Astrocyte of the spinal cord (primary cell): ENCODE measurements around the gene PYHIN1.

Experiments used
- DNase-seq: peaks from one replicate; pipeline ENCODE4 v3.0.0; 2011; ENCODE audit warnings: low read depth, low spot score
- H3K4me3 ChIP-seq: 2 replicates; pipeline ENCODE4 v1.5.1; 2011; ENCODE audit warnings: low read depth, mild to moderate bottlenecking, low read length, moderate library complexity
- in situ Hi-C: cut with HindIII; loops from 2 replicates; pipeline ENCODE4 v1.10.0; 2017; ENCODE audit warnings: low sequenced_read_pairs
- TF ChIP-seq, protein P1 (sequence below): IDR thresholded peaks from 2 replicates; pipeline ENCODE4 v1.5.1; 2012; ENCODE audit warnings: low read depth, mild to moderate bottlenecking, low read length, inconsistent platforms

The PYHIN1 gene

DNA sequence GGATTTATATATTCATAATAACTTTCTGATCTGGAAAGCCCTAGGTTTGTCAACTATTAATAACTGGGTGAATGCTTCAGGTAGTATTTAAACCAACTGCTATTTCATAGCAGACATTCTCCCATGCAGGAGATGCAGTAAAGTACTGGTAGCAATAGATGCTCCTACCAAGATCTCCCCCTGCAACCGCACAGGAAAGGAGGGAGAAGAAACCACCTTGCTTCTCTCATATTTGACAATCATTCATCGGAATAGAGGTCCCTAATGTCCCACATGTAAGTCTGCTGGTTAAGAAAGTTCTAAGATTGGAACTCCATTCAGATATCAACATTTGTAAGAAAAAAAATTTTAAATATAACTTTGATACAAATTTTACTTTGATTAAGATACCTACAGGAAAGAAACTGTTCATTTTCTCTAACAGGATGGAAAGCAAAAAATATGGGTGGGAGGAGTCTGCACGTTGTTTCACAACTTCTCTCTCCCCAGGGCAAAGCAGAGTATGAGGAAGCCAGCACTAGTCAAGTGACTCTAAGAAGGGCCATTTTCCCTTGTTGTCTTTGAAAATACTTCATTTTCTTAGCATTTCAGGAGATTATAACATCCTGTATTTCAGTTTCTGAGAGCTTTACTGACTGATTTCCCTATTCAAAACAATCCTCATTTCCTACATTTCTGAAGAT lies at the start of gene PYHIN1:
TSS of gene PYHIN1 (plus strand) at position 498 of the 683 bp plus-strand sequence. CDS start 5,359 bp downstream, outside the sequence.
- in situ Hi-C loops = no loop called here
- H3K4me3 ChIP-seq = no peak within 1 kb of the TSS
- TF ChIP-seq, protein P1, sequence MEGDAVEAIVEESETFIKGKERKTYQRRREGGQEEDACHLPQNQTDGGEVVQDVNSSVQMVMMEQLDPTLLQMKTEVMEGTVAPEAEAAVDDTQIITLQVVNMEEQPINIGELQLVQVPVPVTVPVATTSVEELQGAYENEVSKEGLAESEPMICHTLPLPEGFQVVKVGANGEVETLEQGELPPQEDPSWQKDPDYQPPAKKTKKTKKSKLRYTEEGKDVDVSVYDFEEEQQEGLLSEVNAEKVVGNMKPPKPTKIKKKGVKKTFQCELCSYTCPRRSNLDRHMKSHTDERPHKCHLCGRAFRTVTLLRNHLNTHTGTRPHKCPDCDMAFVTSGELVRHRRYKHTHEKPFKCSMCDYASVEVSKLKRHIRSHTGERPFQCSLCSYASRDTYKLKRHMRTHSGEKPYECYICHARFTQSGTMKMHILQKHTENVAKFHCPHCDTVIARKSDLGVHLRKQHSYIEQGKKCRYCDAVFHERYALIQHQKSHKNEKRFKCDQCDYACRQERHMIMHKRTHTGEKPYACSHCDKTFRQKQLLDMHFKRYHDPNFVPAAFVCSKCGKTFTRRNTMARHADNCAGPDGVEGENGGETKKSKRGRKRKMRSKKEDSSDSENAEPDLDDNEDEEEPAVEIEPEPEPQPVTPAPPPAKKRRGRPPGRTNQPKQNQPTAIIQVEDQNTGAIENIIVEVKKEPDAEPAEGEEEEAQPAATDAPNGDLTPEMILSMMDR = no peak
- DNase-seq = no peak

DNA sequence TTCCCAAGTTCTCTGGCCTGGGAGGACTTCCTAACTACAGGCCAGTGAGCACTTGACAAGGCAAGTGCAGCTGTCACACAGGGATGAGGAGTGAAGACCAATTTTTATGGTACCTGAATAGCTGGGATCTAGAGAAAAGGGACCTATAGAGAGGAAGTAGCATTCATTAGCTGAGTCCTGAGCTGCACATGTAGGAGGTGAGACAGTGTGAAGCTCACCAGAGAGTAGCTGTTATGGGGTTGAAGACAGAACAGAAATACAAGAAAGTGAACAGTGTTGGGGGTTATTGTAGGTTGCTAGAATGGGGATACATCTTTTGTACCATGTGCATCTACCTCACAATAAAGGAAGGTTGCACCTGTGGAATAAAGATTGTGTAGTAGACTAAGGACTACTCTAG lies 37.7 kb upstream of the PYHIN1 start:
- no peak overlapping the region for H3K4me3 ChIP-seq
- DNase-seq = no peak
- in situ Hi-C loops = no loop called here
- TF ChIP-seq, protein P1 = no peak

DNA sequence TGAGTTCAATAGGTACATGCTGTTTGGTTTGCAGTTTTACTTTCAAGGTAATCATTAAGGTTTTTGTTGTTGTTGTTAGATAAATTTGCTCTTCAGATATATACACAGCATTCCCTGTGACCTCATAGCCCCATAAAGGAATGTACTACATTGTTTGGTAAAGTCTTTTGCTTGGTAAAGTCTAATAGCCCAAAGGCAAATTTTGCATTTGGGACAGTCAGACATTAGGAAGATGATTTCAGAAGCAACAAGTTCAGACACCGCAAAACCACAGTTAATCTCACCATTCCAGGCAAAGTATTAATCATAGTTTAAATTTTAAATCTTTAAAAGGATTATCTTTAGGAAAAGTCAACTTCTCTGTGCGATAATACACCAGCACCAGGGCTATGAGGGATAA lies 32.6 kb upstream of the PYHIN1 start:
- DNase-seq = no peak
- in situ Hi-C loops = no loop called here
- TF ChIP-seq, protein P1 = no peak
- no peak overlapping the region for H3K4me3 ChIP-seq

DNA sequence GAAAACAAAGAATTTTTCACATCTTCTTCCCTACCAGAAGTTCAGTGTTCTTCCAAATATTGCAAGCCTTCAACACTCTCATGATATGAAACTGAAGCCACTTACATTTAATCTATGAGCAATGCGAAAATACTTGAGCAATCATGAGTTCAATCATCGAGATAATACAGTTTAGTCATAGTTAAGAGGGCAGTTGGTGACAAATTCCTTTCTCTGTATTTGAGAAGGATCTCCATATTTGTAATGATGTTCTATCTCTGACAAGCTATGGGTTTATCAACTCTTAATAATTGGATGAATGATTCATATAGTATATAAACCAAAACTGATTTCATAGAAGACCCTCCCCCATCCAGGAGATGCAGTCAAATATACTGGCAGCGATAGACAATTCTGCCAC lies 29.7 kb upstream of the PYHIN1 start:
- TF ChIP-seq, protein P1 = no peak
- H3K4me3 ChIP-seq = no peak overlapping the region
- DNase-seq = no peak
- in situ Hi-C loops = no loop called here

DNA sequence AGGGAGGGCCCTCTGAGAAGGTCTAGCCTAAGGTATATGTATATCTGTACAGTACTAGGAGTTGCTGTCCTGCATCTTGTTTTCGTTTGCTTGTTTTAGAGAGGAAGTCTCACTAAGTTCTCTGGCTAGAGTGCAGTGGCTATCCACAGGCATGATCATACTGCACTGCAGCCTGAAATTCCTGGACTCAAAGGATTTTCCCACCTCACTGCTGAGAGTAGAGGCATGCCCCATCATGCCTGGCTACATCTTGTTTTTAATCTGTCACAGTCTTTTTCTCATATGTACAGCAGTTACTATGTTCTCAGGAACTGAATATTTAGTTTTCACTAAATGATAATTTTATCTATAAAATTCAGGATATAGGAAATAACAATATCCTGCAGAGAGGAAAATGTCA lies 15.3 kb upstream of the PYHIN1 start:
- TF ChIP-seq, protein P1 = no peak
- no peak for DNase-seq
- no peak overlapping the region for H3K4me3 ChIP-seq
- in situ Hi-C loops = no loop called here

DNA sequence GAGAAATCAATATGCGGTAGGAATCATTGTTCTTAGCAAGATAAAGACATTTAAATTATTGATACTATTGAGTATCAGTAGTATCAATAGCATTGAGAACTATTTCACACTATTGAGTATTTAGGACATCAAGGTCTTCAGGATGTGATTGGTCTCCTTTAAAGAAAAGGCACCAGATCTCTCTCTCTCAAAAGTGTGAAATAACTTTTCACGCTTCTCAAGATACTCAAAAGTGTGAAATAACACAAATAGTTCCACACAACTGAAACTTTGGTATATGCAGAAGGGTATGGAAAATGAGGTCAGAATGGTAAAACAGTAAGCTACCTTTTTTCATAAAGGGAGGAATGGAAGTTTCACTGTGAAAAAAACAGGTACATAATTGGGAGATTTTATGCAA lies 6.7 kb upstream of the PYHIN1 start:
- TF ChIP-seq, protein P1 = no peak
- no peak for DNase-seq
- in situ Hi-C loops = no loop called here
- no peak overlapping the region for H3K4me3 ChIP-seq

DNA sequence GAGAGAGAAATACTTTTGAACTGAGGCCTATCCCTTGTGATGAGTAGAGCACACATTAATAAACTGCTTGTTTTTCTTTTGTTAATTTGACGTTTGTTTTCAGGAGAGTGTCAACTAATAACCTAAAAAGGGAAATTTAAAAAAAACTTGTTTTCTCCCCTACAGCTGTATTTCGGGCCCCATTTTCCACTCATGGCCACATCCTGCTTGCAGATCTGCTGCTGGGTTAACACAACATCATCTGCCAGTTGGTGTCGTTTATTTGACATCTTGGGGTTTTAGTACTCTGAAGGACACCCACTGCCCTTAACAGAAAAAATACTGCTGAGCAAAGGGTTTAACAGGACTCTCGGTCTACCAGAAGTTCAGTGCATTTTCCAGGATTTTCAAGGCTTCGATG lies 848 bp upstream of the PYHIN1 start:
- no peak for DNase-seq
- no peak overlapping the region for H3K4me3 ChIP-seq
- TF ChIP-seq, protein P1 = no peak
- in situ Hi-C loops = no loop called here
